ENCODE measurements around the gene NUMBL. TPM values are rescaled to one million over a fixed set of nuclear protein-coding genes. Genes with fewer than 3 reads are reported as not detected.
A peak's percentile ranks its signal among the peaks of the same experiment; 100 is the strongest.

Gene NUMBL
- total and polyA plus RNA-seq, 4 donors = 1.1 to 4.6 (median 2.7) TPM

DNA sequence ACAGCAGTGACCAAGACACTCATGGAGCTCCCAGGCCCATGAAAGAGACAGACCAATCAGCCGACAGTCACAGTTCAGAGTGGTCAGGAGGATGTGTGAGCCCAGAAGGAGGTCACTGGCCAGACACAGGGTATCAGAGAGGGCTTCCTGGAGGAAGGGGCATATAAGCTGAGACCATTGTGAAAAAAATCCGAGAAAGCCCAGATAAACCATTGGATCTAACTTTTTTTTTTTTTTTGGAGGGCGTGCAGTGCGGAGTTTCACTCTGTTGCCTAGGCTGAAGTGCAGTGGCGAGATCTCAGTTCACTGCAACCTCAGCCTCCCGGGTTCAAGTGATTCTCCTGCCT is 30.7 kb upstream of the NUMBL start:
- Histone ChIP-seq H3K27ac (ENCODE audit: low read depth in 1 of 2, low read length in 2 of 2) (peak overlapping the region; percentile 53 to 64), H3K27me3 (ENCODE audit: control insufficient read depth in 4 of 4, insufficient read depth in 4 of 4, low read length in 3 of 4) (no peaks in the 10 kb centered on the region), H3K4me1 (ENCODE audit: control insufficient read depth in 4 of 4, insufficient read depth in 4 of 4, low read length in 3 of 4) (peaks cover 2 to 38% (median 26%) of the 10 kb centered on the region in 4 donors), H3K4me3 (ENCODE audit: low read depth in 1 of 3, low read length in 3 of 3) (no peak overlapping the region), H3K36me3 (ENCODE audit: control insufficient read depth in 4 of 4, insufficient read depth in 3 of 4, low read depth in 1 of 4, low read length in 3 of 4) (peaks cover 3 to 15% (median 10%) of the 10 kb centered on the region in 4 donors), H3K9ac (ENCODE audit: low read depth in 1 of 2, low read length in 2 of 2) (no peak overlapping the region), H3K9me3 (ENCODE audit: control insufficient read depth in 4 of 4, low read length in 3 of 4) (no peaks in the 10 kb centered on the region)
- WGBS = 80% methylated on average over 6 of the region's 6 CpGs
- TF ChIP-seq HNF4A (conservative IDR thresholded peaks at IDR 0.05) (no peak), TAF1 (conservative IDR thresholded peaks at IDR 0.05) (peak; percentile 3), EGR1 (IDR thresholded peaks at IDR 0.05; ENCODE audit: low read depth in 2 of 2) (no peak), FOXA1 (IDR thresholded peaks at IDR 0.05) (no peak)
- TF ChIP-seq, protein P1, sequence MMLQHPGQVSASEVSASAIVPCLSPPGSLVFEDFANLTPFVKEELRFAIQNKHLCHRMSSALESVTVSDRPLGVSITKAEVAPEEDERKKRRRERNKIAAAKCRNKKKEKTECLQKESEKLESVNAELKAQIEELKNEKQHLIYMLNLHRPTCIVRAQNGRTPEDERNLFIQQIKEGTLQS (IDR thresholded peaks at IDR 0.05) = no peak
- no peak for DNase-seq (ENCODE audit: low spot score)

DNA sequence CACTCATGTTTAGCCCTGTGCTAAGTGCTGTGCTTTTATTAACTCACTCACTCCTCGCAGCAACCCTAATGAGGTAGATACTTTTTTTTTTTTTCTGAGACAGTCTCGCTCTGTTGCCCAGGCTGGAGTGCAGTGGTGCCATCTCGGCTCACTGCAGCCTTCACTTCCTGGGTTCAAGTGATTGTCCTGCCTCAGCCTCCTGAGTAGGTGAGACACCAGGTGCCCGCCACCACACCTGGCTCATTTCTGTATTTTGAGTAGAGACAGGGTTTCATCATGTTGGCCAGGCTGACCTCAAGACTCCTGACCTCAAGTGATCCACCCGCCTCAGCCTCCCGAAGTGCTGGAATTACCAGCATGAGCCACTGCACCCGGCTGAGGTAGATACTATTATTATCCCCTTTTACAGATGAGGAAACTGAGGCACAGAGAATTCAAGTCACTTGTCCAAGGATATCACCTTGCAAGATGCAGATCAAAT is 29.0 kb upstream of the NUMBL start:
- H3K9me3 ChIP-seq (ENCODE audit: control insufficient read depth in 4 of 4, low read length in 3 of 4) = no peaks in the 10 kb centered on the region
- DNase-seq (ENCODE audit: low spot score) = no peak
- no peaks in the 10 kb centered on the region for H3K27me3 ChIP-seq (ENCODE audit: control insufficient read depth in 4 of 4, insufficient read depth in 4 of 4, low read length in 3 of 4)
- 30% methylated on average over 7 of the region's 7 CpGs for WGBS
- peak overlapping the region; percentile 40 to 41 for H3K9ac ChIP-seq (ENCODE audit: low read depth in 1 of 2, low read length in 2 of 2)
- H3K4me3 ChIP-seq (ENCODE audit: low read depth in 1 of 3, low read length in 3 of 3) = peak overlapping the region in 2 of 3 donors; percentile 61 to 91
- TF ChIP-seq, protein P2, sequence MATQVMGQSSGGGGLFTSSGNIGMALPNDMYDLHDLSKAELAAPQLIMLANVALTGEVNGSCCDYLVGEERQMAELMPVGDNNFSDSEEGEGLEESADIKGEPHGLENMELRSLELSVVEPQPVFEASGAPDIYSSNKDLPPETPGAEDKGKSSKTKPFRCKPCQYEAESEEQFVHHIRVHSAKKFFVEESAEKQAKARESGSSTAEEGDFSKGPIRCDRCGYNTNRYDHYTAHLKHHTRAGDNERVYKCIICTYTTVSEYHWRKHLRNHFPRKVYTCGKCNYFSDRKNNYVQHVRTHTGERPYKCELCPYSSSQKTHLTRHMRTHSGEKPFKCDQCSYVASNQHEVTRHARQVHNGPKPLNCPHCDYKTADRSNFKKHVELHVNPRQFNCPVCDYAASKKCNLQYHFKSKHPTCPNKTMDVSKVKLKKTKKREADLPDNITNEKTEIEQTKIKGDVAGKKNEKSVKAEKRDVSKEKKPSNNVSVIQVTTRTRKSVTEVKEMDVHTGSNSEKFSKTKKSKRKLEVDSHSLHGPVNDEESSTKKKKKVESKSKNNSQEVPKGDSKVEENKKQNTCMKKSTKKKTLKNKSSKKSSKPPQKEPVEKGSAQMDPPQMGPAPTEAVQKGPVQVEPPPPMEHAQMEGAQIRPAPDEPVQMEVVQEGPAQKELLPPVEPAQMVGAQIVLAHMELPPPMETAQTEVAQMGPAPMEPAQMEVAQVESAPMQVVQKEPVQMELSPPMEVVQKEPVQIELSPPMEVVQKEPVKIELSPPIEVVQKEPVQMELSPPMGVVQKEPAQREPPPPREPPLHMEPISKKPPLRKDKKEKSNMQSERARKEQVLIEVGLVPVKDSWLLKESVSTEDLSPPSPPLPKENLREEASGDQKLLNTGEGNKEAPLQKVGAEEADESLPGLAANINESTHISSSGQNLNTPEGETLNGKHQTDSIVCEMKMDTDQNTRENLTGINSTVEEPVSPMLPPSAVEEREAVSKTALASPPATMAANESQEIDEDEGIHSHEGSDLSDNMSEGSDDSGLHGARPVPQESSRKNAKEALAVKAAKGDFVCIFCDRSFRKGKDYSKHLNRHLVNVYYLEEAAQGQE (IDR thresholded peaks at IDR 0.05) = no peak
- TF ChIP-seq RXRA (IDR thresholded peaks at IDR 0.05) = peak in 1 of 2 donors; percentile 75
- no peak for TF ChIP-seq EGR1 (IDR thresholded peaks at IDR 0.05; ENCODE audit: low read depth in 2 of 2)
- peaks cover 0 to 6% (median 4%) of the 10 kb centered on the region in 4 donors for H3K36me3 ChIP-seq (ENCODE audit: control insufficient read depth in 4 of 4, insufficient read depth in 3 of 4, low read depth in 1 of 4, low read length in 3 of 4)
- H3K4me1 ChIP-seq (ENCODE audit: control insufficient read depth in 4 of 4, insufficient read depth in 4 of 4, low read length in 3 of 4) = peaks cover 7 to 54% (median 37%) of the 10 kb centered on the region in 4 donors
- peak overlapping the region; percentile 95 to 97 for H3K27ac ChIP-seq (ENCODE audit: low read depth in 1 of 2, low read length in 2 of 2)

DNA sequence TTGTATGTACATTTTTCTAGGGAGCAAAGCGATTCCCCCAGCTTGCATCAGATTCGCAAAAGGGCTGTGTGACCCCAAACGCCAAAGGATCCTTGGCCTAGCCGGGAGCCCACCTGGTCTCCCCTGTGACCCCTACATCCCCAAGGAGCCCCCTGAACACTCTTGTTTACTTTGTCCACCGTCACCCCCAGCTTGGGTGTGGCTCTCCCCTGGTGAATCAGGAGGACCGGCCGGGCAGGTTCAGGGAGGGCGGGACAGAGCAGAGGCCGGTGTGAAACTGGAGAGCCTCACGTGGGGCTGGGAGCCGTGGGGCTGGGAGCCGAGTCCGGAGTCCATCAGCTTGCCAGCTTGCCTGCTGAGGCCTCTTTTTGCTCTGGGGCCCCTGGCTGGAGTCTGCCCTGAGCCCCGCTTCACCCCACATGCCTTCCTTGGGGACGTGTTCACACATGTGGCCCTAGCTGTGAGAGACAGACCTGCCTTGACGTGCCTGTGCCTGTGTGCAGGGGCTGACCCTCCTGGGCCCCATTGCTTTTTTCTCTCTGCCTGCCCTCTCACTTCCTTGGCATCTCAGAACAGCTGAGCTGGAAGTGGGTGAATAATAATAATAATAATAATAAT is 28.4 kb upstream of the NUMBL start:
- no peaks in the 10 kb centered on the region for H3K27me3 ChIP-seq (ENCODE audit: control insufficient read depth in 4 of 4, insufficient read depth in 4 of 4, low read length in 3 of 4)
- peak overlapping the region; percentile 61 to 91 (median 78) for H3K4me3 ChIP-seq (ENCODE audit: low read depth in 1 of 3, low read length in 3 of 3)
- peak overlapping the region; percentile 95 to 97 for H3K27ac ChIP-seq (ENCODE audit: low read depth in 1 of 2, low read length in 2 of 2)
- H3K4me1 ChIP-seq (ENCODE audit: control insufficient read depth in 4 of 4, insufficient read depth in 4 of 4, low read length in 3 of 4) = peaks cover 9 to 56% (median 39%) of the 10 kb centered on the region in 4 donors
- H3K9ac ChIP-seq (ENCODE audit: low read depth in 1 of 2, low read length in 2 of 2) = peak overlapping the region; percentile 40 to 86
- peaks cover 0 to 3% (median 2%) of the 10 kb centered on the region in 4 donors for H3K36me3 ChIP-seq (ENCODE audit: control insufficient read depth in 4 of 4, insufficient read depth in 3 of 4, low read depth in 1 of 4, low read length in 3 of 4)
- 5% methylated on average over 16 of the region's 16 CpGs for WGBS
- peak; percentile 75 for DNase-seq (ENCODE audit: low spot score)
- H3K9me3 ChIP-seq (ENCODE audit: control insufficient read depth in 4 of 4, low read length in 3 of 4) = no peaks in the 10 kb centered on the region
- TF ChIP-seq NR2F2 (IDR thresholded peaks at IDR 0.05) (peak; percentile 12), RXRA (IDR thresholded peaks at IDR 0.05) (peak; percentile 53 to 78), TAF1 (conservative IDR thresholded peaks at IDR 0.05) (no peak), YY1 (IDR thresholded peaks at IDR 0.05) (peak; percentile 54), JUND (IDR thresholded peaks at IDR 0.05) (no peak), RAD21 (IDR thresholded peaks at IDR 0.05) (peak; percentile 16 to 43), SP1 (IDR thresholded peaks at IDR 0.05) (peak; percentile 67)
- TF ChIP-seq, protein P3, sequence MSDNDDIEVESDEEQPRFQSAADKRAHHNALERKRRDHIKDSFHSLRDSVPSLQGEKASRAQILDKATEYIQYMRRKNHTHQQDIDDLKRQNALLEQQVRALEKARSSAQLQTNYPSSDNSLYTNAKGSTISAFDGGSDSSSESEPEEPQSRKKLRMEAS (IDR thresholded peaks at IDR 0.05) = peak; percentile 68
- TF ChIP-seq, protein P4, sequence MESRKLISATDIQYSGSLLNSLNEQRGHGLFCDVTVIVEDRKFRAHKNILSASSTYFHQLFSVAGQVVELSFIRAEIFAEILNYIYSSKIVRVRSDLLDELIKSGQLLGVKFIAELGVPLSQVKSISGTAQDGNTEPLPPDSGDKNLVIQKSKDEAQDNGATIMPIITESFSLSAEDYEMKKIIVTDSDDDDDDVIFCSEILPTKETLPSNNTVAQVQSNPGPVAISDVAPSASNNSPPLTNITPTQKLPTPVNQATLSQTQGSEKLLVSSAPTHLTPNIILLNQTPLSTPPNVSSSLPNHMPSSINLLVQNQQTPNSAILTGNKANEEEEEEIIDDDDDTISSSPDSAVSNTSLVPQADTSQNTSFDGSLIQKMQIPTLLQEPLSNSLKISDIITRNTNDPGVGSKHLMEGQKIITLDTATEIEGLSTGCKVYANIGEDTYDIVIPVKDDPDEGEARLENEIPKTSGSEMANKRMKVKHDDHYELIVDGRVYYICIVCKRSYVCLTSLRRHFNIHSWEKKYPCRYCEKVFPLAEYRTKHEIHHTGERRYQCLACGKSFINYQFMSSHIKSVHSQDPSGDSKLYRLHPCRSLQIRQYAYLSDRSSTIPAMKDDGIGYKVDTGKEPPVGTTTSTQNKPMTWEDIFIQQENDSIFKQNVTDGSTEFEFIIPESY (IDR thresholded peaks at IDR 0.05) = no peak
- TF ChIP-seq, protein P5, sequence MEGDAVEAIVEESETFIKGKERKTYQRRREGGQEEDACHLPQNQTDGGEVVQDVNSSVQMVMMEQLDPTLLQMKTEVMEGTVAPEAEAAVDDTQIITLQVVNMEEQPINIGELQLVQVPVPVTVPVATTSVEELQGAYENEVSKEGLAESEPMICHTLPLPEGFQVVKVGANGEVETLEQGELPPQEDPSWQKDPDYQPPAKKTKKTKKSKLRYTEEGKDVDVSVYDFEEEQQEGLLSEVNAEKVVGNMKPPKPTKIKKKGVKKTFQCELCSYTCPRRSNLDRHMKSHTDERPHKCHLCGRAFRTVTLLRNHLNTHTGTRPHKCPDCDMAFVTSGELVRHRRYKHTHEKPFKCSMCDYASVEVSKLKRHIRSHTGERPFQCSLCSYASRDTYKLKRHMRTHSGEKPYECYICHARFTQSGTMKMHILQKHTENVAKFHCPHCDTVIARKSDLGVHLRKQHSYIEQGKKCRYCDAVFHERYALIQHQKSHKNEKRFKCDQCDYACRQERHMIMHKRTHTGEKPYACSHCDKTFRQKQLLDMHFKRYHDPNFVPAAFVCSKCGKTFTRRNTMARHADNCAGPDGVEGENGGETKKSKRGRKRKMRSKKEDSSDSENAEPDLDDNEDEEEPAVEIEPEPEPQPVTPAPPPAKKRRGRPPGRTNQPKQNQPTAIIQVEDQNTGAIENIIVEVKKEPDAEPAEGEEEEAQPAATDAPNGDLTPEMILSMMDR (IDR thresholded peaks at IDR 0.05; ENCODE audit: low read depth, low read length, missing input control) = no peak
- TF ChIP-seq, protein P2 (IDR thresholded peaks at IDR 0.05) = no peak

All from liver (tissue), 9 donors.